Cardiac muscle cell (in vitro differentiated cells and primary cell): ENCODE data around the gene FHL1. TPM values are rescaled to one million over a fixed set of nuclear protein-coding genes. Genes with fewer than 3 reads are reported as not detected.

Experiments
- DNase-seq, 2 donors: peaks; one replicate each; pipeline versions ENCODE4 v3.0.0 to v3.0.0-alpha.2; 2010 to 2017; ENCODE audit warnings: low read depth in 1 of 2, low spot score in 1 of 2
- H3K27ac ChIP-seq: fragments of 200-600 bp; sonication (generic); 2 replicates; pipeline ENCODE4 v1.5.1; 2016
- H3K27me3 ChIP-seq: fragments of 200-600 bp; sonication (generic); 2 replicates; pipeline ENCODE4 v1.6.0; 2016; ENCODE audit warnings: control low read depth
- H3K36me3 ChIP-seq: fragments of 200-600 bp; sonication (generic); 2 replicates; pipeline ENCODE4 v1.5.1; 2016; ENCODE audit warnings: control low read depth
- H3K4me1 ChIP-seq: fragments of 200-600 bp; sonication (generic); 2 replicates; pipeline ENCODE4 v1.8.1; 2017; ENCODE audit warnings: low read depth, mild to moderate bottlenecking, mixed run types
- H3K4me3 ChIP-seq: fragments of 200-600 bp; sonication (generic); 2 replicates; pipeline ENCODE4 v1.5.1; 2016; ENCODE audit warnings: mild to moderate bottlenecking
- H3K9me3 ChIP-seq: fragments of 200-600 bp; sonication (generic); 2 replicates; pipeline ENCODE4 v1.5.1; 2017; ENCODE audit warnings: low read depth, mild to moderate bottlenecking, control low read depth
- polyA plus RNA-seq: library from polyadenylated mRNA; unstranded; fragments of >200 nt; fragmentation: Nextera tagmentation; extraction: Ambion mirVana; gene quantifications from 2 replicates; pipeline ENCODE4 v1.2.1, GENCODE V29; 2016
- total RNA-seq: library from RNA; depleted of rRNA; stranded (reverse); fragments of >200 nt; gene quantifications from 2 replicates; pipeline ENCODE4 v1.2.3, GENCODE V29; 2016
- TF ChIP-seq, protein P1 (sequence below): IDR thresholded peaks from 2 replicates; pipeline ENCODE4 v1.5.1; 2012; ENCODE audit warnings: low read depth, mild to moderate bottlenecking, low read length

Gene FHL1
- total and polyA plus RNA-seq, 2 experiments from 2014 or later, result 23.5 to 38.9 TPM

- Histone ChIP-seq H3K4me1 (no peaks in the 10 kb centered on the region), H3K27me3 (no peaks in the 10 kb centered on the region), H3K9me3 (no peaks in the 10 kb centered on the region), H3K36me3 (no peaks in the 10 kb centered on the region), H3K27ac (no peak overlapping the region), H3K4me3 (no peak overlapping the region)
- peak in 1 of 2 donors; percentile 93 for DNase-seq
- TF ChIP-seq, protein P1, sequence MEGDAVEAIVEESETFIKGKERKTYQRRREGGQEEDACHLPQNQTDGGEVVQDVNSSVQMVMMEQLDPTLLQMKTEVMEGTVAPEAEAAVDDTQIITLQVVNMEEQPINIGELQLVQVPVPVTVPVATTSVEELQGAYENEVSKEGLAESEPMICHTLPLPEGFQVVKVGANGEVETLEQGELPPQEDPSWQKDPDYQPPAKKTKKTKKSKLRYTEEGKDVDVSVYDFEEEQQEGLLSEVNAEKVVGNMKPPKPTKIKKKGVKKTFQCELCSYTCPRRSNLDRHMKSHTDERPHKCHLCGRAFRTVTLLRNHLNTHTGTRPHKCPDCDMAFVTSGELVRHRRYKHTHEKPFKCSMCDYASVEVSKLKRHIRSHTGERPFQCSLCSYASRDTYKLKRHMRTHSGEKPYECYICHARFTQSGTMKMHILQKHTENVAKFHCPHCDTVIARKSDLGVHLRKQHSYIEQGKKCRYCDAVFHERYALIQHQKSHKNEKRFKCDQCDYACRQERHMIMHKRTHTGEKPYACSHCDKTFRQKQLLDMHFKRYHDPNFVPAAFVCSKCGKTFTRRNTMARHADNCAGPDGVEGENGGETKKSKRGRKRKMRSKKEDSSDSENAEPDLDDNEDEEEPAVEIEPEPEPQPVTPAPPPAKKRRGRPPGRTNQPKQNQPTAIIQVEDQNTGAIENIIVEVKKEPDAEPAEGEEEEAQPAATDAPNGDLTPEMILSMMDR, result no peak
Measured at GRCh38 chrX:136176399-136176825, 29.1 kb downstream of the FHL1 start.

DNA sequence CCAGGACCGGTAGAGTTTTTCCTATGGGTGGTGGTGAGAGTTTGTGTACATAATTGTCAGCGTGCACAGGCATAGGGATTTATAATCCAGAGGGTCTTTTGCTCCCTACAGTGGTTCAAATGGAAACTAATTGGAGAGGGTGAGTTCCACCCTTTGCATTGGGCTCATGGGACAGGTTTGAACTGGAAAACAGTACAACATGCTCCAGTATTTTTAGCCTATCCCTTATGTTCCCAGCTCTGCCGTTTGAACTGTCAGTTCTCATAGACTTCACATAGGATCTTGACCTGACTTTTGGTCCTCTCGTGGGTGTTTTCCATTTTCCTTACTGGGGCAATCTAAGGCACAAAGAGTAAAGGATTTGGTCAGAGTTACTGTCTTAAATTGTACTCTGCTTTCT, 31.8 kb downstream of the FHL1 start:
- H3K4me1 ChIP-seq, result peaks cover 6% of the 10 kb centered on the region
- H3K27me3 ChIP-seq, result no peaks in the 10 kb centered on the region
- H3K9me3 ChIP-seq, result no peaks in the 10 kb centered on the region
- DNase-seq, result no peak
- no peaks in the 10 kb centered on the region for H3K36me3 ChIP-seq
- TF ChIP-seq, protein P1, result no peak
- H3K27ac ChIP-seq, result no peak overlapping the region
- no peak overlapping the region for H3K4me3 ChIP-seq

DNA sequence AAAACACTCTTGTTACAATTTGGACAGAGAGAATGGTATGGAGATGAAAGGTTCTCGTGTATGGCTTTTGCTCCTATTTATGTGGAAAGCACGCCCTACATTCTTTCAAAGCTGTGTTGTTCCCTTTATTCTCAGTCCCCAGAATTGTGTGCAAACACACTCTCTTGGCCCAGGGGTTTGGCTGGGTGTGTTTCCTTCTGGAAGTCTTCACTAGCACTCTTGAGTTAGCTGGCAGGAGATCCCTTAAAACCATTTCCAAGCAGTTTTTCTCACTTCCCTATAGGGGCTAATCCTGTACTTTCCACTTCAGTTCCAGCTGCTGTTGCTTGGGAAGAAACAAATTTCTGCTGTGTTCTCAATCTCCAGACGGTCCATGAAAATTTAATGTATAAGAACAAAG, 35.1 kb downstream of the FHL1 start:
- no peaks in the 10 kb centered on the region for H3K9me3 ChIP-seq
- DNase-seq, result no peak
- H3K27me3 ChIP-seq, result no peaks in the 10 kb centered on the region
- no peak overlapping the region for H3K4me3 ChIP-seq
- H3K27ac ChIP-seq, result no peak overlapping the region
- TF ChIP-seq, protein P1, result no peak
- H3K36me3 ChIP-seq, result no peaks in the 10 kb centered on the region
- H3K4me1 ChIP-seq, result peaks cover 6% of the 10 kb centered on the region

- H3K4me3 ChIP-seq, result no peak overlapping the region
- H3K27ac ChIP-seq, result no peak overlapping the region
Measured at GRCh38 chrX:136183172-136183571, 35.8 kb downstream of the FHL1 start.

DNA sequence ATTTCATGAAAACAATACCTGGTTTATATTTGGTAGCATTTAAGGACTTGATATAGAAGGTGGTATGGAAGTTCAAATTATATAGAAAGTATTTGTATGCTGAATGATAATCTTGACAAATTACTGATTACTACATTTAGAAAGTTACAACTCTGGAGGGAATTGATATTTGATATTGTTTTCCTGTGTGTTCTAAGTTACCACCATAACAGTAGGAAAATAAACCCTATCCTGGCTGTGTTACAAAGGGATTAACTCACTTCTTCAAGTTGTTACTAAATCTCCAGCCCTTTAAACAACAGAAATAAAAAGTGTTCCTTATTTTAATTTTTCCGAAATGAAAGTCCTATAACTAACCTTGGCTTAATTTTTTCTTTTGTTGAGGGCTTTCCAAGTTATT, 36.6 kb downstream of the FHL1 start:
- TF ChIP-seq, protein P1, result no peak

More at GRCh38 chrX:136183172-136183571, 35.8 kb downstream of the FHL1 start:
- DNase-seq, result no peak
- H3K27me3 ChIP-seq, result no peaks in the 10 kb centered on the region
- H3K4me1 ChIP-seq, result peaks cover 6% of the 10 kb centered on the region
- H3K9me3 ChIP-seq, result no peaks in the 10 kb centered on the region
- H3K36me3 ChIP-seq, result no peaks in the 10 kb centered on the region
- TF ChIP-seq, protein P1, result no peak

More for the DNA sequence above, 36.6 kb downstream of the FHL1 start:
- no peak overlapping the region for H3K27ac ChIP-seq
- DNase-seq, result no peak
- no peaks in the 10 kb centered on the region for H3K36me3 ChIP-seq
- no peaks in the 10 kb centered on the region for H3K27me3 ChIP-seq
- H3K9me3 ChIP-seq, result no peaks in the 10 kb centered on the region
- H3K4me3 ChIP-seq, result no peak overlapping the region
- peaks cover 6% of the 10 kb centered on the region for H3K4me1 ChIP-seq
